Nucleus accumbens (tissue), 56 donors: ENCODE measurements around the gene PTPRN2.
A peak's percentile ranks its signal among the peaks of the same experiment; 100 is the strongest.
"Not testable (repeated sequence)": the region's sequence is repeated elsewhere in the genome, so short reads cannot be mapped to it uniquely, and the experiment has no call there.

Experiments used
- DNase-seq, 56 donors: peaks; one replicate each; lab custom pipeline; 2025; lab: John Stamatoyannopoulos, UW

Gene PTPRN2

GRCh38 chr7:157786375-157787274 is 801.0 kb downstream of the PTPRN2 start:
- no peak for DNase-seq

GRCh38 chr7:157785486-157786186 is 802.0 kb downstream of the PTPRN2 start:
- DNase-seq, result no peak

GRCh38 chr7:157784979-157785441 is 802.6 kb downstream of the PTPRN2 start:
- DNase-seq, result peak in 36 of 56 donors; percentile 9 to 79 (median 35)

GRCh38 chr7:157784041-157784835 is 803.4 kb downstream of the PTPRN2 start:
- peak in 2 of 56 donors; percentile 8 to 27 for DNase-seq

- peak in 9 of 56 donors; percentile 8 to 62 (median 32) for DNase-seq
These were observed 805.6 kb downstream of the PTPRN2 start for GRCh38 chr7:157782041-157782440.

GRCh38 chr7:157780721-157781120 is 806.9 kb downstream of the PTPRN2 start:
- no peak for DNase-seq

- no peak for DNase-seq
These were observed 807.3 kb downstream of the PTPRN2 start for GRCh38 chr7:157780312-157780711.

GRCh38 chr7:157779206-157779605 is 808.4 kb downstream of the PTPRN2 start:
- no peak for DNase-seq

GRCh38 chr7:157777194-157777762 is 810.3 kb downstream of the PTPRN2 start:
- DNase-seq, result not testable (repeated sequence)

- no peak for DNase-seq
These were observed 811.9 kb downstream of the PTPRN2 start for GRCh38 chr7:157775560-157776332.

- no peak for DNase-seq
These were observed 812.5 kb downstream of the PTPRN2 start for GRCh38 chr7:157775021-157775559.

- no peak for DNase-seq
These were observed 813.1 kb downstream of the PTPRN2 start for GRCh38 chr7:157774495-157774894.

- no peak for DNase-seq
These were observed 814.3 kb downstream of the PTPRN2 start for GRCh38 chr7:157773361-157773760.

- no peak for DNase-seq
These were observed 815.0 kb downstream of the PTPRN2 start for GRCh38 chr7:157772486-157773130.

- no peak for DNase-seq
These were observed 815.9 kb downstream of the PTPRN2 start for GRCh38 chr7:157771689-157772088.

- DNase-seq, result no peak
These were observed 816.8 kb downstream of the PTPRN2 start for GRCh38 chr7:157770716-157771320.

GRCh38 chr7:157769526-157770215 is 818.0 kb downstream of the PTPRN2 start:
- peak in 3 of 56 donors; percentile 7 to 32 (median 18) for DNase-seq

GRCh38 chr7:157769086-157769485 is 818.5 kb downstream of the PTPRN2 start:
- peak in 4 of 56 donors; percentile 3 to 39 (median 12) for DNase-seq
